ENCODE results near the gene XPO4. TPM values are rescaled to one million over a fixed set of nuclear protein-coding genes. Genes with fewer than 3 reads are reported as not detected.

XPO4 gene
- total and polyA plus RNA-seq, 2 of the 13 experiments (the other 11 are each of a cell fraction or from before 2014, with no cell fraction given), result 8.4 to 24.8 TPM

DNA sequence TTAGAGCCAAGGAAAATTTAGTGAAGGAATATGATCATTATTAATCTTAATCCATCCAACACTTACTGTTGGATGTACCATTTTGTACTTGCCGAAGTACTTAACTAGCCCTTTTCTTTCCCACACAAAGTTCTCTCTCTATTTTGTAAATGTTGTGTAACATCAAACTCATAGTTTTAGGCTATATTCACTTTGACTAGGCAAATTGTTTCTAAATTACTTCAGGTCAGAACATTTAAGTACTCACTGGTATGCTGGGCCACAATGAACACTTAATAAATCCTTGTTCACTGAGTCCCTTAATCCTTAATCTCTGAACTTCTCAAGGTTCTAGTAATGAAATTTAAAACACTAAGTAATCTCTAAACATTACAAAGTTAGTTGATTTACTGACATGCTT lies 79.5 kb downstream of the XPO4 start (continued):
- TF ChIP-seq, protein P1, sequence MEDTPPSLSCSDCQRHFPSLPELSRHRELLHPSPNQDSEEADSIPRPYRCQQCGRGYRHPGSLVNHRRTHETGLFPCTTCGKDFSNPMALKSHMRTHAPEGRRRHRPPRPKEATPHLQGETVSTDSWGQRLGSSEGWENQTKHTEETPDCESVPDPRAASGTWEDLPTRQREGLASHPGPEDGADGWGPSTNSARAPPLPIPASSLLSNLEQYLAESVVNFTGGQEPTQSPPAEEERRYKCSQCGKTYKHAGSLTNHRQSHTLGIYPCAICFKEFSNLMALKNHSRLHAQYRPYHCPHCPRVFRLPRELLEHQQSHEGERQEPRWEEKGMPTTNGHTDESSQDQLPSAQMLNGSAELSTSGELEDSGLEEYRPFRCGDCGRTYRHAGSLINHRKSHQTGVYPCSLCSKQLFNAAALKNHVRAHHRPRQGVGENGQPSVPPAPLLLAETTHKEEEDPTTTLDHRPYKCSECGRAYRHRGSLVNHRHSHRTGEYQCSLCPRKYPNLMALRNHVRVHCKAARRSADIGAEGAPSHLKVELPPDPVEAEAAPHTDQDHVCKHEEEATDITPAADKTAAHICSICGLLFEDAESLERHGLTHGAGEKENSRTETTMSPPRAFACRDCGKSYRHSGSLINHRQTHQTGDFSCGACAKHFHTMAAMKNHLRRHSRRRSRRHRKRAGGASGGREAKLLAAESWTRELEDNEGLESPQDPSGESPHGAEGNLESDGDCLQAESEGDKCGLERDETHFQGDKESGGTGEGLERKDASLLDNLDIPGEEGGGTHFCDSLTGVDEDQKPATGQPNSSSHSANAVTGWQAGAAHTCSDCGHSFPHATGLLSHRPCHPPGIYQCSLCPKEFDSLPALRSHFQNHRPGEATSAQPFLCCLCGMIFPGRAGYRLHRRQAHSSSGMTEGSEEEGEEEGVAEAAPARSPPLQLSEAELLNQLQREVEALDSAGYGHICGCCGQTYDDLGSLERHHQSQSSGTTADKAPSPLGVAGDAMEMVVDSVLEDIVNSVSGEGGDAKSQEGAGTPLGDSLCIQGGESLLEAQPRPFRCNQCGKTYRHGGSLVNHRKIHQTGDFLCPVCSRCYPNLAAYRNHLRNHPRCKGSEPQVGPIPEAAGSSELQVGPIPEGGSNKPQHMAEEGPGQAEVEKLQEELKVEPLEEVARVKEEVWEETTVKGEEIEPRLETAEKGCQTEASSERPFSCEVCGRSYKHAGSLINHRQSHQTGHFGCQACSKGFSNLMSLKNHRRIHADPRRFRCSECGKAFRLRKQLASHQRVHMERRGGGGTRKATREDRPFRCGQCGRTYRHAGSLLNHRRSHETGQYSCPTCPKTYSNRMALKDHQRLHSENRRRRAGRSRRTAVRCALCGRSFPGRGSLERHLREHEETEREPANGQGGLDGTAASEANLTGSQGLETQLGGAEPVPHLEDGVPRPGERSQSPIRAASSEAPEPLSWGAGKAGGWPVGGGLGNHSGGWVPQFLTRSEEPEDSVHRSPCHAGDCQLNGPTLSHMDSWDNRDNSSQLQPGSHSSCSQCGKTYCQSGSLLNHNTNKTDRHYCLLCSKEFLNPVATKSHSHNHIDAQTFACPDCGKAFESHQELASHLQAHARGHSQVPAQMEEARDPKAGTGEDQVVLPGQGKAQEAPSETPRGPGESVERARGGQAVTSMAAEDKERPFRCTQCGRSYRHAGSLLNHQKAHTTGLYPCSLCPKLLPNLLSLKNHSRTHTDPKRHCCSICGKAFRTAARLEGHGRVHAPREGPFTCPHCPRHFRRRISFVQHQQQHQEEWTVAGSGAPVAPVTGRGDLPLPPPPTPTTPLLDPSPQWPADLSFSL (CRISPR knock-in tag; IDR thresholded peaks at IDR 0.05), result no peak
- TF ChIP-seq CC2D1A (CRISPR knock-in tag; IDR thresholded peaks at IDR 0.05) (no peak), GLI4 (CRISPR knock-in tag; IDR thresholded peaks at IDR 0.05; ENCODE audit: borderline replicate concordance) (no peak), ZNF672 (CRISPR knock-in tag; IDR thresholded peaks at IDR 0.05) (no peak), DPF2 (CRISPR knock-in tag; IDR thresholded peaks at IDR 0.05; ENCODE audit: borderline replicate concordance, low read depth) (no peak)
- TF ChIP-seq, protein P2, sequence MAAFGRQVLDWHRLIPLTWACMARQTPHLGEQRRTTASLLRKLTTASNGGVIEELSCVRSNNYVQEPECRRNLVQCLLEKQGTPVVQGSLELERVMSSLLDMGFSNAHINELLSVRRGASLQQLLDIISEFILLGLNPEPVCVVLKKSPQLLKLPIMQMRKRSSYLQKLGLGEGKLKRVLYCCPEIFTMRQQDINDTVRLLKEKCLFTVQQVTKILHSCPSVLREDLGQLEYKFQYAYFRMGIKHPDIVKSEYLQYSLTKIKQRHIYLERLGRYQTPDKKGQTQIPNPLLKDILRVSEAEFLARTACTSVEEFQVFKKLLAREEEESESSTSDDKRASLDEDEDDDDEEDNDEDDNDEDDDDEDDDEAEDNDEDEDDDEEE (CRISPR knock-in tag; IDR thresholded peaks at IDR 0.05), result no peak
- TF ChIP-seq, protein P3, sequence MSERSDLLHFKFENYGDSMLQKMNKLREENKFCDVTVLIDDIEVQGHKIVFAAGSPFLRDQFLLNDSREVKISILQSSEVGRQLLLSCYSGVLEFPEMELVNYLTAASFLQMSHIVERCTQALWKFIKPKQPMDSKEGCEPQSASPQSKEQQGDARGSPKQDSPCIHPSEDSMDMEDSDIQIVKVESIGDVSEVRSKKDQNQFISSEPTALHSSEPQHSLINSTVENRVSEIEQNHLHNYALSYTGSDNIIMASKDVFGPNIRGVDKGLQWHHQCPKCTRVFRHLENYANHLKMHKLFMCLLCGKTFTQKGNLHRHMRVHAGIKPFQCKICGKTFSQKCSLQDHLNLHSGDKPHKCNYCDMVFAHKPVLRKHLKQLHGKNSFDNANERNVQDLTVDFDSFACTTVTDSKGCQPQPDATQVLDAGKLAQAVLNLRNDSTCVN (CRISPR knock-in tag; IDR thresholded peaks at IDR 0.05; ENCODE audit: borderline replicate concordance), result no peak

All from HepG2 (cell line).